Measurements from ENCODE around the gene KAZN. TPM values are rescaled to one million over a fixed set of nuclear protein-coding genes. Genes with fewer than 3 reads are reported as not detected.
A peak's percentile ranks its signal among the peaks of the same experiment; 100 is the strongest.

KAZN gene
- total RNA-seq, 1 donor: 3.9 TPM

- no peak for DNase-seq (ENCODE audit: low read depth)
- H3K4me3 ChIP-seq (ENCODE audit: low read depth, low read length): no peak overlapping the region
- TF ChIP-seq CTCF (IDR thresholded peaks at IDR 0.05; ENCODE audit: insufficient read depth, low read length): no peak
Observed at GRCh38 chr1:14909920-14910460, 311.5 kb downstream of the KAZN start.

- peak; percentile 20 for DNase-seq (ENCODE audit: low read depth)
- no peak for TF ChIP-seq CTCF (IDR thresholded peaks at IDR 0.05; ENCODE audit: insufficient read depth, low read length)
- H3K4me3 ChIP-seq (ENCODE audit: low read depth, low read length): no peak overlapping the region
Observed at GRCh38 chr1:14910984-14911721, 312.7 kb downstream of the KAZN start.

GRCh38 chr1:14912839-14913481 is 314.5 kb downstream of the KAZN start:
- H3K4me3 ChIP-seq (ENCODE audit: low read depth, low read length): no peak overlapping the region
- no peak for TF ChIP-seq CTCF (IDR thresholded peaks at IDR 0.05; ENCODE audit: insufficient read depth, low read length)
- DNase-seq (ENCODE audit: low read depth): no peak

GRCh38 chr1:14913482-14914177 is 315.1 kb downstream of the KAZN start:
- H3K4me3 ChIP-seq (ENCODE audit: low read depth, low read length): no peak overlapping the region
- no peak for DNase-seq (ENCODE audit: low read depth)
- TF ChIP-seq CTCF (IDR thresholded peaks at IDR 0.05; ENCODE audit: insufficient read depth, low read length): no peak

- DNase-seq (ENCODE audit: low read depth): no peak
- no peak for TF ChIP-seq CTCF (IDR thresholded peaks at IDR 0.05; ENCODE audit: insufficient read depth, low read length)
- no peak overlapping the region for H3K4me3 ChIP-seq (ENCODE audit: low read depth, low read length)
Observed at GRCh38 chr1:14914351-14914988, 316.0 kb downstream of the KAZN start.

GRCh38 chr1:14915356-14916054 is 317.0 kb downstream of the KAZN start:
- TF ChIP-seq CTCF (IDR thresholded peaks at IDR 0.05; ENCODE audit: insufficient read depth, low read length): peak; percentile 96
- H3K4me3 ChIP-seq (ENCODE audit: low read depth, low read length): no peak overlapping the region
- DNase-seq (ENCODE audit: low read depth): peak; percentile 53

Data from fibroblast of the aortic adventitia (primary cell).